HT1080 (cell line): Measurements from ENCODE around the gene ATXN7L1. TPM values are rescaled to one million over a fixed set of nuclear protein-coding genes. Genes with fewer than 3 reads are reported as not detected.
"Not testable (repeated sequence)": the region's sequence is repeated elsewhere in the genome, so short reads cannot be mapped to it uniquely, and the experiment has no call there.

Experiments used
- DNase-seq: peaks from one replicate; pipeline ENCODE4 v3.0.0-alpha.2; 2015; ENCODE audit warnings: low read depth
- total RNA-seq: library from RNA; depleted of rRNA; stranded (reverse); fragments of >200 nt; shearing (Covaris generic); gene quantifications from 2 replicates; pipeline ENCODE4 v1.2.3, GENCODE V29; 2014

The ATXN7L1 gene
- total RNA-seq, 1 experiment from 2014 or later: 3.3 TPM

- no peak for DNase-seq
Measured at GRCh38 chr7:105622106-105622731, 254.2 kb downstream of the ATXN7L1 start.

DNA sequence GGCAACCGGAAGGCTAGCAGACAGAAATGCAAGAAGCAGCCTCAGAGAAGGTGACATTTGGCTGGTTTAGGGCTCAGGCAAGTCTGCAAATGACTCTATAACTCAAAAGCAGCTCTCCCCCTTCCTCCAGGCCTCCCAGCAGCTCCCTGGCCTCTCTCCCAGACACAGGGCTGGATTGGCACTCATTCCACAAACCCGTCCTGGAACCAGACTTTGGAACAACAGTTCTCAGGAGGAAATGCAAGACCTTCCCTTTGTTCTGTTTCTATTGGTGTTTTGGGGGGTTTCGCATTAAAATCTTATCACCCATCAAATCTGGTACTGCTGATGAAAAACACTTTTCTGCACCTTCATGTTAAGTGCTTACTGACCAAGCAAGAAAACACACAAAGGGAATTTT lies 254.8 kb downstream of the ATXN7L1 start:
- DNase-seq: no peak

- no peak for DNase-seq
Measured at GRCh38 chr7:105621176-105621575, 255.2 kb downstream of the ATXN7L1 start.

GRCh38 chr7:105619590-105619989 lies 256.8 kb downstream of the ATXN7L1 start:
- no peak for DNase-seq

DNA sequence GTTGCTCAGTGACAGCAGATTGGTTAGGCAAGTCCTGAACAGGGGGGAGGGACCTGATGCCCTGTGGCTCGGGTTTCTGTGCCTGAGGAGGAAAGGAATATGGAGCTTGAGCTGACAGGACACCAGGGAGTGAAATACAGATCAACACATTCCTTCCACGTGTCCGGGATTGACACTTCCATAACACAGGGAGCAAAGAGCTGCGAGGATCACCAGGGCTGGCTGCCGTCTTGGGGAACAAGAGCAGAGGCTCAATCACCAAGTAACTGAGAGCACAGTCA lies 258.4 kb downstream of the ATXN7L1 start:
- DNase-seq: no peak

DNA sequence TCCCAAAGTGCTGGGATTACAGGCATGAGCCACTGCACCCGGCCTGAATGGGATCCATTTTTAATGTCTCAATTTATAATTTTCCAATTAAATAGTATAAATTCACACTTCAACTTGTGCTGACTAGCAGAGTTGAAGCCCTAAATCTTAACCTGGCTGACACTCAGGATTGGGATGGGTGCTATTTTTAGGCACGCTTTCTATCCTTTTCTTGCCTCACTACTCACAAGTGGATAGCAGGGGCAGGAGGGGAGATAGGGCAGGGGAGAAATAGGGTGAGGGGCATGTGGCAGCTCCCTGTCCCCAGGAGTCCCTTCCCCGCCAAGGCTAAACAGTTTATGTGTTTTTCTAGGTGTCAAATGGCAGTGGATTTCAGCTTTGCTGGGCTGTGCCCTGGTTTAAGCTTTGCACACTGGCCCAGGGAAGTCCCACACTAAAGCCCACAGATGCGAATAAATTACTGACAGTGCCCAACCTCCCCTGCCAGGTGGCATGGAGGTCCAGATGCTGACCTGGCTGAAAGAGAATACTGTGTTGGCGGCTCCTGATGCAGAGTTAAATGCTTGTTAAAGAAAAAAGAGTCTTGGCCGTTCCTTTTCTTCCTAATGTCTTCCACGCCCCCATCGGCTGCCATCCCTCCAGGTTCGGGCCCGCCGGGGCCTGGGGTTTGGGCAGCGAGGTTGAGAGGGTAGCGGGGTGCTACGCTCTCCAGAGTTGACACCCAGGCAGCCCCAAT lies 259.0 kb downstream of the ATXN7L1 start:
- DNase-seq: no peak

GRCh38 chr7:105614341-105614840 lies 262.0 kb downstream of the ATXN7L1 start:
- no peak for DNase-seq

DNA sequence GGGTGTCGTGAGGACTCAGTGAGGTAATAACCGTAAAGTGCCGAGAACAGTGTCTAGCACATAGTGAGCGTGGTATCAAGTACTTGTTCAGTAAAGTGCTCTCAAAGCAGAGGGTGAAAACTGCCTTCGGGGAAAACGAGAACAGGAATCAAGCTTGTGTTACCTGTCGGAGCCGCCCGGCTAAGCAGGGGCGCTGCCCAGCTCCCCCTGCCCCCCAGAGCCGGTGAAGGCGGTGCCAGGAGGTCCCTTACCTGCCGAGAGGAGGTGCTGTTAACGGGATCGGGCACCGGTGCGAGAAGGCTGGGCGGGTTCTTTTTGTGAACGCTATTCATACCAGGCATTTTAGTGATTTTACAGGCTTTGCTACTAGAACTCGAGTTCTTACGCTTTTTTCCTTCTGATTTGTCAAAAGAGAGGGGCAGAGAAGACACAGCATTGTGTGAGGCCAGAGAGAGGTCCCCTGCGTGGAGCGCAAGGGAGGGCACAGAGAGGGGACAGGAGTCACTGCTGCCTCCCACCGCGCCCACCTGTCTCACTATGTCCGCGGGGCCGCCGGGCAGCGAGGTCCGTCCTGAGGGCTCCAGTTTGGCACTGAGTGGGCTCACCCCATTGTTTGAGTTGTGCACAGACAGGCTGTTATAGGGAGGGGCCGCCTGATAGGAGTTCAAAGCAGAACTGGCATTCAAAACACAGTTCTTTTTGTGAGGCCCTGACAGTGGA lies 262.6 kb downstream of the ATXN7L1 start:
- no peak for DNase-seq

DNA sequence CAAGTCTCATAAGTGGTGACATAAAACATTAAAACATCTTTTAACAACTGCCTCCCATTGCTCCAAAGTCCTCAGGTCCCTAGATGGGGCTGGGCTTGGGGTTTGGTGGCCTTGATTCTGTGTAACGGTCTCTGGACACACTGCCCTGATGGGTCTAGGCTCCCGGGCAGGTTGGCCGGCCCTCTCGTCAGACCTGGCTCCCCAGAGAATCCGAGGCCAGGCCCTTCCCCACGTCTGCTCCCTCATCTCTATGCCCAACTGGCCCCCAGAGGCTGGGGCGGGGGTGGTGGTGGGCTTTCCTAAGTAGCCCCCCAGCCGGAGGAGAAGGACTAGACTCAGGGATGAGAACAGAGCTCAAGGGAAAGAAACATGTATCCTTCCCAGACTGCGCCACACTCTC lies 263.6 kb downstream of the ATXN7L1 start:
- DNase-seq: no peak

GRCh38 chr7:105611856-105612775 lies 264.3 kb downstream of the ATXN7L1 start:
- peak; percentile 65 for DNase-seq

DNA sequence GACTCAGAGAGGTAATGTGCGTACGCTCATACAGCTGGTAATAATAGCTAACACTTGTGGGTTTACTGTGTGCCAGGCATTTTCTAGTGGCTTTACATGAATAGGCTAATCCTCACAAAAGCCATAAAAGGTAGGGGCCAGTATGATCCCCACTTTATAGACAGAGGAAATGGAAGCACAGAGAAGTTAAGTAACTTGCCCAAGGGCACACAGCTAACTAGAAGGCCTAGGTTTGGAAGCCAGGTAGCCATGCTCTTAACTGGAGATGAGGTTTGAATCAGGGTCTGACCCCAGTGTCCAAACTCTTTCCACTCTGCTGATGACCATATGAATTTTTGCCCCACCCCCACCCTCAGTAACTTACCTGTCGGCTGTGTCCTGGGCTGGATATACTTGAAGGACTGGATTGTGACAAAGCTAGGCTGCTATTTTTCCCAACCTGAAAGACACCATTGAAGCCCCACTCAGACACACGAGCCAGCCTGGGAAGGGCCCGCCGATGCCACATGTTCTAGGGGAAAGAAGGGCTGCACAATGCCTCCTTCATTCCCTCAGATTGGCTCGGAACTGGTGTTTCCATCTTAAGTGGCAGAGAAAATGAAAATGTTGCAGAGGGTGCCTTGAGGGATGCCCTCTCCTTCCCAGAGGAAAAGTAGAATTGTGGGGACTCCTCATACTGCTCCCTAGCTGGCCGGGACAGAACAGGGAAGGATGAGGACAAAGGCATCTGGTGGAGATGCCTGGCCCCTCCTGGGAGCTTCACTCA lies 266.1 kb downstream of the ATXN7L1 start:
- DNase-seq: no peak

DNA sequence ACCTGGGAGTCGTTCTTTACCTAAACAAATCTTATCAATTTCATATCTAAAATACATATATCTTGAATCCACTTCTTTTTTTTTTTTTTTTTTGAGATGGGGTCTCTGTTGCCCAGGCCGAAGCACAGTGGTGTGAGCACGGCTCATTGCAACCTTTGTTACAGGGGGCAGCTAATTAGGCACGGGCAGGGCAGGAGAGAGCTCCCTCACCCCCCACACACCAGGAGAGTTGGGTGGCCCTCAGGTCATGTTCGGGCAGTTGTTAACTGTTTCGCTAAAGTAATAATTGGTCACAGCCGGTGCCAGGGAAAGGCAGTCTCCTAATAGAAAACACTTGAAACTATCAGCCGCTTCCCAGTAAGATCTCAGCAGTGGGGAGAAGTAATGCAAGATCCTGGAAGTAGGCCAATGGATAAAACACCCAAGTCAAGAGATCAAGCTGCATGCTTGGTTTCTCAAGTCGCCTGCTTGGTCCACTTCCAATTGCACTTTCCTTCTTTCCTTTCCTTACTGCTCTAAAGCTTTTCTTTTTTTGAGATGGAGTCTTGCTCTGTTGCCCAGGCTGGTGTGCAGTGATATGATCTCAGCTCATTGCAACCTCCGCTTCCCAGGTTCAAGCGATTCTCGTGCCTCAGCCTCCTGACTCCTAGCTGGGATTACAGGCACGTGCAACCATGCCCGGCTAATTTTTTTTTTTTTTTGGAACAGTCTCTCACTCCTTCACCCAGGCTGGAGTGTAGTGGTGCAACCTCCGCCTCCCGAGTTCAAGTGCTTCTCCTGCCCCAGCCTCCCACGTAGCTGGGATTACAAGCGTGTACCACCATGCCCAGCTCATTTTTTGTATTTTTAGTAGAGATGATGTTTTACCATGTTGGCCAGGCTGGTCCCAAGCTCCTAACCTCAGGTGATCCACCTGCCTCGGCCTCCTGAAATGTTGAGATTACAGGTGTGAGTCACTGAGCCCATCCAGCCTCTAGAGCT lies 273.8 kb downstream of the ATXN7L1 start:
- no peak for DNase-seq

DNA sequence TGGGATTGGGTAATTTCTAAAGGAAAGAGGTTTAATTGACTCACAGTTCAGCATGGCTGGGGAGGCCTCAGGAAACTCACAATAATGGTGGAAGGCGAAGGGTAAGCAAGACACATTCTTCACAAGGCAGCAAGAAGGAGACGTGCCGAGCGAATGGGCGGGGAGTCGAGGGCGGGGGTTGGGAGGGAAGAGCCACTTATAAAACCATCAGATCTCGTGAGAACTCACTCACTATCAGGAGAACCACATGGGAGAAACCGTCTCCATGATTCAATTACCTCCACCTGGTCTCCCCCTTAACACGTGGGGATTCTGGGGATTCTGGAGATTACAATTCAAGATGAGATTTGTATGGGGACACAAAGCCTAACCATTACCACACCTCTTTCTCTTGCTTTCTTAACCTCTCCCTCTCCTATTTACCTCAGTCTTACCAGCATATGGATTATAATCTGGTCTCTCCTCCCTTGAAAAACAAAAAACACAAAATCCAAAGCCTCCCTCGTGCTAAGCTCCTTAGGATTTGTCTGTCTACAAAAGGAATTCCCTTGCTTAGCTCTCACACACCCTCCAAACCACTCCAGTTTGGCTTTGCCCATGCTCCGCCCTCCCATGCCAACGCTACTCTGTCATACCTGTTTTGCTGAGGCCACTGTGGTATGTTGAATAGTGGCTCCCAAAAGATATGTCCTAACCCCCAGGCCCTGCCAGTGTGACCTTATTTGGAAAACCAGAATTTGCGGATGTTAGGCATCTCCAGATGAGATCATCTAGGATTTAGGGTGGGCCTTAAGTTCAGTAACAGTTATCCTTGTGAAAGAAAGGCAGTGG lies 275.5 kb downstream of the ATXN7L1 start:
- DNase-seq: no peak

DNA sequence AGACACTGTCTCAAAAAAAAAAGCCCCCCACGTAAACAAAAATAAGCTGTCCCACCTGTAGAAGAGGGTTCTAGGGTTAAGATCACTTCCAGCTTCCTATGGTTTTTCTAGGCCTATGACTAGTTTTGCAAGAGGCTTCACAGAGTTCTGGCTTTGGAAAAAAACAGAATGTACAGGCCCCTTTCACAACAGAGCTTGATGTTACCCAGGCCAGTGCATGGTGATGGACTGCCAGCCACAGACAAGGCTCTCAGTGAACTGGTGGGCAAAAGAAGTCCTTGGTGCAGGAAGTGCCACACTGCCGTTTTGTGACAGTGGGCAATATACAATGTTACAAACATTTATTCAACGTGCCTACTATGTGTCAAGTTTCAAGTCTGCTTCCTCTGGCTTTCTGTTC lies 276.8 kb downstream of the ATXN7L1 start:
- DNase-seq: no peak

- DNase-seq: not testable (repeated sequence)
Measured at GRCh38 chr7:105599080-105599479, 277.3 kb downstream of the ATXN7L1 start.

DNA sequence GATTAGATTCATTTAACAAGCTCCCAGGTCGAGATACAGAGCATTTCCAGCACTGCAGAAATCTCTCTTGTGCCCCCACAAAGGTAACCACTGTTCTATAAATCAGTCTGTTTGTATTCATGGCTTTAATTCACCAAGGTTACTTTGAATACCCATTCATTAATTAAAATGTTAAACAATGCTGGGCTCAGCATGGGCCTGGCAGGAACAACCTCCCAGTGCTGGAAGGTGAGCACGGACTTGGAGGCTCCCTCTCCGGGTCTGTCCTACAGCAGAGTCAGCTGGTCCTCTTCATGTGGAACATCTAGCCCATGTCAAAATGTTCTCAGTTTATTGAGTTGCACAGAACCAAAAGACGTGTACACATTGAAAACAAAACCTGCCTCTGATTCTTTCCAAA lies 279.5 kb downstream of the ATXN7L1 start:
- DNase-seq: no peak

DNA sequence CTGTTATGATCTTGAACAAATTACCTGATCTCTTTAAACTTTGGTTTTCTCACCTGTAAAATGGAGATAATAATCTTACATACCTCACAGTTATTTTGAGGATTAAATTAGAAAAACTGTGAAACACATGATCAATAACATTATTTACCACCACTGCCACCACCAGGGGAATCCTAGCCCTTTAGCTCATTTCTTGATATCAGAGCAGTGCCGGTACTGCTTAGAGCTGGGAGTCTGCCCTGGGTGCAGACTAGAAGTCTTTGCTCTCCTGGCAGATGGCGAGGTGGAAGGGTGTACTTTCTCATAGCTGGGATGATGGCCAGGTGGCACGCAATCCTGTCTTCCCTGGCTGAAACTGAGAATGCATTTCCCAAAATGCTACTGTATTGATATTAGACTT lies 282.4 kb downstream of the ATXN7L1 start:
- no peak for DNase-seq

GRCh38 chr7:105591522-105591921 lies 284.9 kb downstream of the ATXN7L1 start:
- DNase-seq: no peak

DNA sequence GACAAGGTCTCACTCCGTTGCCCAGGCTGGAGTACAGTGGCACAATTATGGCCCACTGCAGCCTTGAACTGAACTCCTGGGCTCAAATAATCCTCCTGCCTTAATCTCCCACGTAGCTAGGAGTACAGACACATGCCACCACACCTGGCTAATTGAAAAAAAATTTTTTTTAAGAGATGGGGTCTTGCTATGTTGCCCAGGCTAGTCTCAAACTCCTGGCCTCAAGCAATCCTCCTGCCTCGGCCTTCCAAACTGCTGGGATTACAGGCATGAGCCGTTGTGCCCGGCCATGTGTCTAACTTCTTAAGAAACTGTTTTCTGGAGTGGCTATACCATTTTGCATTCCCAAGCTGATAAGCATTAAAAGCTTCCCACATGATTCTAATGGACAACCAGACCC lies 285.6 kb downstream of the ATXN7L1 start:
- DNase-seq: no peak
